ENCODE results near the gene CASQ2. TPM values are rescaled to one million over a fixed set of nuclear protein-coding genes. Genes with fewer than 3 reads are reported as not detected.

CASQ2 gene
- total RNA-seq, 1 donor from 2014 or later, result 0.47 TPM

- DNase-seq, result no peak
Measured at GRCh38 chr1:115658646-115659045, 109.9 kb downstream of the CASQ2 start.

- DNase-seq, result no peak
Measured at GRCh38 chr1:115656461-115657077, 111.9 kb downstream of the CASQ2 start.

- no peak for DNase-seq
Measured at GRCh38 chr1:115655916-115656315, 112.6 kb downstream of the CASQ2 start.

DNA sequence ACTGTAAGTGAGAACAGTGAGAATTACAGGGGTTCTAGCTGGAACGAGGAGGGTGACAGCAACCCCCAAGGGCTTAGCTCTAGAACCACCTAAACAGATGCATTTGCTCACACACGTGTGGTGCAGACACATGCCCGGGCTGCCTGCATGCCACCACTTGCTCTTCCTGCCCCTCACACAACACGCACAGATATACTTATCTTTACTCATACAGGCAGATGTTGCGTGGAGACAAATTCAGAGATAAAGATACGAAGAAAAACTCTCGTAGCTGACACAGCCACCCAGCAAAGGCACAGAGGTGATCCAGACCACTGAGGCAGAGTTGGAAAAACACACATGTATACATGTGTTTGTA lies 113.2 kb downstream of the CASQ2 start:
- DNase-seq, result no peak

GRCh38 chr1:115654663-115655305 lies 113.7 kb downstream of the CASQ2 start:
- no peak for DNase-seq

GRCh38 chr1:115654125-115654524 lies 114.4 kb downstream of the CASQ2 start:
- no peak for DNase-seq

DNA sequence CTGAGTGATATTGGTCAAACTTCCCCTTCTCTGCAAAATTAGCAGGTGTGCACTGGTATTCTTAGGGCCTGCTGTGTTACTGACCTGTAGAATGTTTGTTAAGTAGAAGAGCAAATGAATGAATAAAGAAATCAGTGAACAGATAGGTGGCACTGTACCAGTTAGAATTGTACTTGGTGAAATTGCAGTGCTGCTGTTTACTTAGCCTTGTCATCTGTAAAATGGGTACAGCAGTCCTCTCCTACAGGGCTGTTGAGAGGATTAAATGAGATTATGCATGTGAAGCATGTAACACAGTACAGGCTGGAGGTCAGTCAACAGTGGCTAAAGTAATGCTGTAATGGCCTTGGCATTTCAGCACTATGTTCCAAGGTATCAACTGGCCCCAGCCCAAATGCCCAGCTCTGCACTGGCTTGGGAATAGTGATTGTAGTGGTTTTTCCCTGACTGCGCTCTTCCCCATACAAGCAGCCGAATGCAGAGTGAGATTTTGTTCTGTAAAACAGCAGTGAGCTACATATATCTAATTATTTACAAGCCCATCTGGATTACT lies 116.2 kb downstream of the CASQ2 start:
- DNase-seq, result no peak

DNA sequence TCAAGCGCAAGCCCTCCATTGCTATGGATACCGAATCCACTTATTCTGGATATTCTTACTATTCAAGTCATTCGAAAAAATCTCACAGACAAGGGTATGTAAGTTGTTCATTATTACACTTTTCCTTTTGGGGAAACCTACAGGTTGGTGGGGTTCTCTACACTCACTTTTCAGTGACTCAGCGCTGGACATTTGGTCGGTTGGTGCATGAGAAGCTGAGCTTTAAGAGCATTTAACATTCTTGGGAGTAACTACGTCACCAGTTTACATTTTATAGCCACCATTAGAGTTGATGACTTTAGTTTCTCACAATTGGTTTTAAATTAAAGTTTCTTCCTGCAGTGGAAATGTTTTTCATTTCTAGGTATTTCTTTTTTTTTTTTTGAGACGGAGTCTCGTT lies 117.1 kb downstream of the CASQ2 start:
- DNase-seq, result no peak

- no peak for DNase-seq
Measured at GRCh38 chr1:115650961-115651360, 117.6 kb downstream of the CASQ2 start.

Other genes with a start within 250 kb of the CASQ2 start
- gene VANGL1, start 126.7 kb downstream of the CASQ2 start, total RNA-seq, result 3.6 TPM
- gene NHLH2, start 72.4 kb upstream of the CASQ2 start, total RNA-seq, result 1.7 TPM
- 11.4 TPM for gene SLC22A15, start 207.8 kb upstream of the CASQ2 start, total RNA-seq